ENCODE measurements around the gene PHKB. TPM values are rescaled to one million over a fixed set of nuclear protein-coding genes. Genes with fewer than 3 reads are reported as not detected.

The PHKB gene
- polyA plus RNA-seq, 2 donors: 19.5 to 21.2 TPM

DNA sequence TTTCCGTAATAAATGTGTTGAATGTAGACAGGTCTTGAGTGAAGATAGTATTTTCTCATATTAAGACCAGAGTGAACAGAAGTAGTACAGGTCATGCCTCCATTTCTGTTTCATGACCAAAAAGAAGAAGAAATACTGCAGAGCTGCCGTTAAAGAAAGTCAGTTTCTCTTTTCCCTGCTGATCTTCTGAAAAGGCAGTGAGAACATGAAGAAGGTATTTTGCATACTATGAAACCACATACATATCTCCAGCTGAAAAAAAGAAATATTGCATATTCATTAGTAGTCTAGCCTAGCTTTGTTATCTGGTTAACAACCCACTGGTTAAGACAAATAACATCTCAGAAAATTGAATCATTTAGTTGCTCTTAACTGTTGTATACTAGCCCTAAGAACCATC lies 138.4 kb downstream of the PHKB start:
- 91 to 94% methylated on average over 2 of the region's 2 CpGs for WGBS, 2 donors
- peaks cover 2% of the 10 kb centered on the region in 2 donors for H3K36me3 ChIP-seq (ENCODE audit: control insufficient read depth in 2 of 2, insufficient read depth in 2 of 2, low read length in 1 of 2)

DNA sequence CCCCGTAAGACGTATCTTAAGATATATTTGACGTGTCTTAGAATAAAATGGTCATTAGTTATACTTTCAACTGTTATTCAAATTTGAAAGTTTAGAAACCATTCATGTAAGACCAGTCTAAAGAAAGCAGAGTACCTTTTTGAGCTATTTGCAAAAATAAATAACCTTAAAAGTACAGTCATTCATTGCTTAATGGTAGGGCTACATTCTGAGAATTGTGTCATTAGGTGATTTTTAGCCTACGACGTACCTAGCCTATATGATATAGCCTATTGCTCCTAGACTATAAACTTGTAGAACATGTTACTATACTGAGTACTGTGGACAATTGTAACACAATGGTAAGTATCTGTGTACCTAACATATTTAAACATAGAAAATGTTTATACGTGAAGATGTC lies 139.2 kb downstream of the PHKB start:
- 97 to 98% methylated on average over 6 of the region's 6 CpGs for whole genome bisulfite sequencing, 2 donors
- Histone ChIP-seq H3K4me1 (ENCODE audit: control insufficient read depth in 2 of 2, insufficient read depth in 2 of 2, low read length in 1 of 2) (no peaks in the 10 kb centered on the region), H3K36me3 (ENCODE audit: control insufficient read depth in 2 of 2, insufficient read depth in 2 of 2, low read length in 1 of 2) (peaks cover 2% of the 10 kb centered on the region in 2 donors), H3K9me3 (ENCODE audit: control insufficient read depth in 2 of 2, insufficient read depth in 1 of 2, low read depth in 1 of 2, low read length in 1 of 2) (no peaks in the 10 kb centered on the region), H3K4me3 (ENCODE audit: low read depth in 1 of 2, low read length in 2 of 2) (no peak overlapping the region), H3K27ac (ENCODE audit: low read depth in 2 of 2, low read length in 1 of 2) (no peak overlapping the region), H3K27me3 (ENCODE audit: control insufficient read depth in 1 of 2, insufficient read depth in 2 of 2, low read length in 2 of 2) (no peaks in the 10 kb centered on the region)

More for the DNA sequence above, 138.4 kb downstream of the PHKB start:
- Histone ChIP-seq H3K27ac (ENCODE audit: low read depth in 2 of 2, low read length in 1 of 2) (no peak overlapping the region), H3K27me3 (ENCODE audit: control insufficient read depth in 1 of 2, insufficient read depth in 2 of 2, low read length in 2 of 2) (no peaks in the 10 kb centered on the region), H3K4me1 (ENCODE audit: control insufficient read depth in 2 of 2, insufficient read depth in 2 of 2, low read length in 1 of 2) (no peaks in the 10 kb centered on the region), H3K4me3 (ENCODE audit: low read depth in 1 of 2, low read length in 2 of 2) (no peak overlapping the region), H3K9me3 (ENCODE audit: control insufficient read depth in 2 of 2, insufficient read depth in 1 of 2, low read depth in 1 of 2, low read length in 1 of 2) (no peaks in the 10 kb centered on the region)

DNA sequence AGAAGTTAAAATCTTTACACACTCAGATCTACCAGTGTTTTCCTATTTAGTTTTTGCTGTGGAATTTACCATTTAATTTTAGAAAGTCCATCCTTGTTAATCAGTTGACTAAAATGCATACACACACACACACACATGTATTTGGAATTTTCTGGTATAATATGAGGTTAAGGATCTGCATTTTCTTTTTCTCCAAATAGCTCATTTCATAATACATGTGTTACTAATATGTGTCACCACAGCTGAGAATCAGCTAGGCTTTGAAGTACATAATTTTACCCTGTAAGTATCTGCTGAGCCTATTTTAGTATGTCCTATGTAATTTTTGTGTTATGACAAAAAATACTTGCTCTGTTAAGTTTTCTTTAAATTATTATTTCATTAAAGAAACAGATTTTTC lies 143.2 kb downstream of the PHKB start:
- Histone ChIP-seq H3K9me3 (ENCODE audit: control insufficient read depth in 2 of 2, insufficient read depth in 1 of 2, low read depth in 1 of 2, low read length in 1 of 2) (no peaks in the 10 kb centered on the region), H3K4me3 (ENCODE audit: low read depth in 1 of 2, low read length in 2 of 2) (no peak overlapping the region), H3K36me3 (ENCODE audit: control insufficient read depth in 2 of 2, insufficient read depth in 2 of 2, low read length in 1 of 2) (peaks cover 2 to 5% of the 10 kb centered on the region in 2 donors), H3K27me3 (ENCODE audit: control insufficient read depth in 1 of 2, insufficient read depth in 2 of 2, low read length in 2 of 2) (no peaks in the 10 kb centered on the region), H3K4me1 (ENCODE audit: control insufficient read depth in 2 of 2, insufficient read depth in 2 of 2, low read length in 1 of 2) (no peaks in the 10 kb centered on the region), H3K27ac (ENCODE audit: low read depth in 2 of 2, low read length in 1 of 2) (no peak overlapping the region)

DNA sequence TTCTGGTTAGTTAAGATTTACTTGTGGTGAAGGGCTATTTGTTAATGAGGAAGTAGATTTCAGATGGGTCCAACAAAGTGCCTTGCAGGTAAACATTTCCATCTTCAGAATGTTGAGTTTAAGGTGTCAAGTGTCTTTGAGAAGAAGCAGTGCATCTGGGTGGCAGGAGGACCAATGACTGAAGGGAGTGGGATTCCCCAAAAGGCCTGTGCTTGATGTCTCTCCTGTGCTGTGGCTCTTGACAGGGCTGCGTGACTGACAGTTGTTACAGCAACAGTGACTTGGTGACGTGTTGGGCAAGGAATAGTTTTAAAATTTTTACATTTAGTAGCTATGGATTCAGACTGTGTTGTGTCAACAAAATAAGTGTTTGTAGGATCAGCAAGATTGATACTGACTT lies 149.9 kb downstream of the PHKB start:
- H3K9me3 ChIP-seq (ENCODE audit: control insufficient read depth in 2 of 2, insufficient read depth in 1 of 2, low read depth in 1 of 2, low read length in 1 of 2): no peaks in the 10 kb centered on the region
- no peak overlapping the region for H3K4me3 ChIP-seq (ENCODE audit: low read depth in 1 of 2, low read length in 2 of 2)
- peaks cover 0 to 3% of the 10 kb centered on the region in 2 donors for H3K36me3 ChIP-seq (ENCODE audit: control insufficient read depth in 2 of 2, insufficient read depth in 2 of 2, low read length in 1 of 2)
- no peaks in the 10 kb centered on the region for H3K27me3 ChIP-seq (ENCODE audit: control insufficient read depth in 1 of 2, insufficient read depth in 2 of 2, low read length in 2 of 2)
- no peak overlapping the region for H3K27ac ChIP-seq (ENCODE audit: low read depth in 2 of 2, low read length in 1 of 2)
- H3K4me1 ChIP-seq (ENCODE audit: control insufficient read depth in 2 of 2, insufficient read depth in 2 of 2, low read length in 1 of 2): no peaks in the 10 kb centered on the region
- 95 to 98% methylated on average over 2 of the region's 2 CpGs for WGBS, 2 donors

DNA sequence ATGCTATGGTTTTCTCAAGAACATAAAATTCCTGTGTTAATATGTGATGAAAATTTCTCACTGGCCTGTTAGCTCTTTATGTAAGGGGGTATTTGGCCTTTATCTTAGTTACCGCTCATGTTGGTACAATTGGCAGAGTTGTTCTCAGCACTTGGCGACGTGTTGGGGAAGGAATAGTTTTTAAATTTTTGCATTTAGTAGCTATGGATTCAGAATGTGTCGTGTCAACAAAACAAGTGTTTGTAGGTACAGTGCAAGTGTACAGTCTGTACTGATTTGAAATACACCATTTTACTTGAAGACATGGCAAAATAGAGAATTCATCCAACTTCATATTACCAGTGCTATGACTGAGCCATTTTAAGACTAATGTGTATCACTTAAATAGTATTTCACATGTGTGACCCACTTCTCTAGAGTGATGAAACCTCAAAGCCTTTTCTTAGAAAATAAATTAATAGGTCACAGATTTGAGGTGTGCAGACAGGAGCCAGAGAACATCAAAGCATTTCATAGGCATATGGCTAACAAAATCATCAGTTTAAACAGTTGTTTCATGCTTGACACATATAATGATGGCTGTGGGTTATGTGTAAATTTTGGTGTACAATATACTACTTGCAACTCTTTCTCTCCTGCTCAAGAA lies 150.8 kb downstream of the PHKB start:
- Histone ChIP-seq H3K27ac (ENCODE audit: low read depth in 2 of 2, low read length in 1 of 2) (no peak overlapping the region), H3K4me3 (ENCODE audit: low read depth in 1 of 2, low read length in 2 of 2) (no peak overlapping the region), H3K9me3 (ENCODE audit: control insufficient read depth in 2 of 2, insufficient read depth in 1 of 2, low read depth in 1 of 2, low read length in 1 of 2) (no peaks in the 10 kb centered on the region), H3K27me3 (ENCODE audit: control insufficient read depth in 1 of 2, insufficient read depth in 2 of 2, low read length in 2 of 2) (no peaks in the 10 kb centered on the region), H3K4me1 (ENCODE audit: control insufficient read depth in 2 of 2, insufficient read depth in 2 of 2, low read length in 1 of 2) (no peaks in the 10 kb centered on the region), H3K36me3 (ENCODE audit: control insufficient read depth in 2 of 2, insufficient read depth in 2 of 2, low read length in 1 of 2) (no peaks in the 10 kb centered on the region)
- WGBS, 2 donors: 95 to 96% methylated on average over 4 of the region's 4 CpGs

DNA sequence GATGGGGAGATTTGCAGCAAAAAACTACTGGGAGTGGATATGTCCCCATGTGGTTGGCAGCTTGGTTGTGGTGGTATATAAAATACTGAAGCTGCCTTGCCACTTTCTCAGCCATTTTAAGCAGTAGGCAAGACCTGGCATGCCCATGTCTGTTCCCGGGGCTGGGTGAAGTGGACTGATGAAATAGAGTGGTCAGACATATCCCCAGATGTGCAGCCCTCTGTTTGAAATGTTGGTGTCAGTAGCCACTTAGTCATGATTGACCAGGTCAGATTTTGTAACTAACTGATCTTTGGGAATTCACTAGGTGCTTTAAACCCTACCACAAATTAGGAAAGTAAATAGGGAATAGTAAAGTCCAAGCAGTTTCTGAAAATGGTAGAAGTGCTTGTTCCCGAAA lies 151.6 kb downstream of the PHKB start:
- no peaks in the 10 kb centered on the region for H3K36me3 ChIP-seq (ENCODE audit: control insufficient read depth in 2 of 2, insufficient read depth in 2 of 2, low read length in 1 of 2)
- no peak overlapping the region for H3K4me3 ChIP-seq (ENCODE audit: low read depth in 1 of 2, low read length in 2 of 2)
- H3K9me3 ChIP-seq (ENCODE audit: control insufficient read depth in 2 of 2, insufficient read depth in 1 of 2, low read depth in 1 of 2, low read length in 1 of 2): no peaks in the 10 kb centered on the region
- 83 to 93% methylated on average over 2 of the region's 2 CpGs for WGBS, 2 donors
- no peaks in the 10 kb centered on the region for H3K4me1 ChIP-seq (ENCODE audit: control insufficient read depth in 2 of 2, insufficient read depth in 2 of 2, low read length in 1 of 2)
- H3K27me3 ChIP-seq (ENCODE audit: control insufficient read depth in 1 of 2, insufficient read depth in 2 of 2, low read length in 2 of 2): no peaks in the 10 kb centered on the region
- H3K27ac ChIP-seq (ENCODE audit: low read depth in 2 of 2, low read length in 1 of 2): no peak overlapping the region

- Histone ChIP-seq H3K4me3 (ENCODE audit: low read depth in 1 of 2, low read length in 2 of 2) (no peak overlapping the region), H3K4me1 (ENCODE audit: control insufficient read depth in 2 of 2, insufficient read depth in 2 of 2, low read length in 1 of 2) (no peaks in the 10 kb centered on the region), H3K9me3 (ENCODE audit: control insufficient read depth in 2 of 2, insufficient read depth in 1 of 2, low read depth in 1 of 2, low read length in 1 of 2) (no peaks in the 10 kb centered on the region), H3K27me3 (ENCODE audit: control insufficient read depth in 1 of 2, insufficient read depth in 2 of 2, low read length in 2 of 2) (no peaks in the 10 kb centered on the region), H3K27ac (ENCODE audit: low read depth in 2 of 2, low read length in 1 of 2) (no peak overlapping the region), H3K36me3 (ENCODE audit: control insufficient read depth in 2 of 2, insufficient read depth in 2 of 2, low read length in 1 of 2) (no peaks in the 10 kb centered on the region)
- WGBS, 2 donors: 61 to 65% methylated on average over 1 of the region's 1 CpG
Observed at GRCh38 chr16:47613251-47613650, 152.1 kb downstream of the PHKB start.

- Histone ChIP-seq H3K9me3 (ENCODE audit: control insufficient read depth in 2 of 2, insufficient read depth in 1 of 2, low read depth in 1 of 2, low read length in 1 of 2) (no peaks in the 10 kb centered on the region), H3K27ac (ENCODE audit: low read depth in 2 of 2, low read length in 1 of 2) (no peak overlapping the region), H3K36me3 (ENCODE audit: control insufficient read depth in 2 of 2, insufficient read depth in 2 of 2, low read length in 1 of 2) (no peaks in the 10 kb centered on the region), H3K4me1 (ENCODE audit: control insufficient read depth in 2 of 2, insufficient read depth in 2 of 2, low read length in 1 of 2) (no peaks in the 10 kb centered on the region), H3K4me3 (ENCODE audit: low read depth in 1 of 2, low read length in 2 of 2) (no peak overlapping the region), H3K27me3 (ENCODE audit: control insufficient read depth in 1 of 2, insufficient read depth in 2 of 2, low read length in 2 of 2) (no peaks in the 10 kb centered on the region)
- WGBS, 2 donors: 74 to 75% methylated on average over 3 of the region's 3 CpGs
Observed at GRCh38 chr16:47617732-47618131, 156.6 kb downstream of the PHKB start.

- 88 to 99% methylated on average over 1 of the region's 1 CpG for WGBS, 2 donors
- H3K36me3 ChIP-seq (ENCODE audit: control insufficient read depth in 2 of 2, insufficient read depth in 2 of 2, low read length in 1 of 2): peaks cover 0 to 5% of the 10 kb centered on the region in 2 donors
- no peak overlapping the region for H3K27ac ChIP-seq (ENCODE audit: low read depth in 2 of 2, low read length in 1 of 2)
- no peak overlapping the region for H3K4me3 ChIP-seq (ENCODE audit: low read depth in 1 of 2, low read length in 2 of 2)
- no peaks in the 10 kb centered on the region for H3K4me1 ChIP-seq (ENCODE audit: control insufficient read depth in 2 of 2, insufficient read depth in 2 of 2, low read length in 1 of 2)
- no peaks in the 10 kb centered on the region for H3K9me3 ChIP-seq (ENCODE audit: control insufficient read depth in 2 of 2, insufficient read depth in 1 of 2, low read depth in 1 of 2, low read length in 1 of 2)
- no peaks in the 10 kb centered on the region for H3K27me3 ChIP-seq (ENCODE audit: control insufficient read depth in 1 of 2, insufficient read depth in 2 of 2, low read length in 2 of 2)
Observed at GRCh38 chr16:47622451-47623176, 161.5 kb downstream of the PHKB start.

GRCh38 chr16:47624563-47624962 lies 163.4 kb downstream of the PHKB start:
- H3K27me3 ChIP-seq (ENCODE audit: control insufficient read depth in 1 of 2, insufficient read depth in 2 of 2, low read length in 2 of 2): no peaks in the 10 kb centered on the region
- H3K36me3 ChIP-seq (ENCODE audit: control insufficient read depth in 2 of 2, insufficient read depth in 2 of 2, low read length in 1 of 2): peaks cover 0 to 5% of the 10 kb centered on the region in 2 donors
- H3K27ac ChIP-seq (ENCODE audit: low read depth in 2 of 2, low read length in 1 of 2): no peak overlapping the region
- no peaks in the 10 kb centered on the region for H3K9me3 ChIP-seq (ENCODE audit: control insufficient read depth in 2 of 2, insufficient read depth in 1 of 2, low read depth in 1 of 2, low read length in 1 of 2)
- H3K4me1 ChIP-seq (ENCODE audit: control insufficient read depth in 2 of 2, insufficient read depth in 2 of 2, low read length in 1 of 2): no peaks in the 10 kb centered on the region
- no peak overlapping the region for H3K4me3 ChIP-seq (ENCODE audit: low read depth in 1 of 2, low read length in 2 of 2)
- 98 to 100% methylated on average over 1 of the region's 1 CpG for WGBS, 2 donors
